ENCODE data around the gene MAPK11. TPM values are rescaled to one million over a fixed set of nuclear protein-coding genes. Genes with fewer than 3 reads are reported as not detected.

MAPK11 gene
- total RNA-seq, 2 donors from 2014 or later, result 0.33 to 0.40 TPM

GRCh38 chr22:50249341-50250248, 20.6 kb downstream of the MAPK11 start:
- H3K27ac Mint-ChIP-seq, result no peak overlapping the region

DNA sequence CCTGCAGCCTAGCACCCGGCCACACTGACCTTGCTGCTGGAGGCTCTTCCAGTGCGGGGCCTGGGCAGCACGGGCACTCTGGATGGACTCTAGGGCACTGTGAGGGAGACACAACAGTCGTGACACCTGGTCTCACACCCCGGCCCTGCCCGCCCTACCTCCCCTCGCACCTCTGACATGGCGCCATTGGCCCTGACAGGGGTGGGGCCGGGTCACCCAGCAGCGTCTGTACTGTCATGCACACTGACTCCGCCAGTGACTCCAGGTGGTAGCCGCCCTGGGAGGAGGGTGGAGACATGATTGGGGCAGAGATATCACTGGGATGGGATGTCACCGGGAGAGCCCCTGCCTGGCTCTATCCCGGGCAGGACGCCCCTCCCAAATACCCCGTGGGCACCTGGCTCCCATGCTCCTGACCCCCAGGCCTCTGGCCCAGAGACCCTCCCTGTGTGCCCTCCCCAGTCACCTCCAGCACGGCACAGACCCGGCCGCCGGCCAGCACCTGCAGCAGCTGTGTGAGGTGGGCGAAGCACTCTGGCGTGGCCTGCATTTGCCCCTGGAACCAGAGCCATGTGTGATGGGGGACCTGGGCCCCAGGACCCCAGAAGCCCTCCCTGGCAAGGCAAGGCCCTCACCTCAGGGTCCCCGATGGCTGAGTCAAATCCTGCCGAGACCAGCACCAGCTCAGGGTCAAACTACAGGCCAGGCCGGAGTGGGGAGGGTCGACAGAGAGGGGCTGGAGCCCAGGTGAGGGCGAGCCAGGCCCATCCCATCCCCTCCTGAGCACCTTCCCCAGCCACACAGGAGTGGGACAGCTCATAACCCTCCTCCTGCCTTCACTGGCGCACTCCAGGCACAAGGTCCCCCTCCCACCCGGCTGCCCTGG, 21.7 kb downstream of the MAPK11 start:
- Mint-ChIP-seq H3K9me3 (no peaks in the 10 kb centered on the region), H3K27ac (peak overlapping the region; percentile 53), H3K4me3 (no peak overlapping the region), H3K27me3 (ENCODE audit: insufficient read depth) (no peaks in the 10 kb centered on the region), H3K4me1 (peaks cover 9% of the 10 kb centered on the region), H3K36me3 (ENCODE audit: low read depth) (peaks cover 14% of the 10 kb centered on the region)
- no peak overlapping the region for H3K4me3 ChIP-seq (ENCODE audit: low read length)
- no peak overlapping the region for H3K27ac ChIP-seq (ENCODE audit: low read depth, low read length)
- no peaks in the 10 kb centered on the region for H3K9me3 ChIP-seq (ENCODE audit: control insufficient read depth, low read length)
- DNase-seq, result no peak
- TF ChIP-seq, protein P1, sequence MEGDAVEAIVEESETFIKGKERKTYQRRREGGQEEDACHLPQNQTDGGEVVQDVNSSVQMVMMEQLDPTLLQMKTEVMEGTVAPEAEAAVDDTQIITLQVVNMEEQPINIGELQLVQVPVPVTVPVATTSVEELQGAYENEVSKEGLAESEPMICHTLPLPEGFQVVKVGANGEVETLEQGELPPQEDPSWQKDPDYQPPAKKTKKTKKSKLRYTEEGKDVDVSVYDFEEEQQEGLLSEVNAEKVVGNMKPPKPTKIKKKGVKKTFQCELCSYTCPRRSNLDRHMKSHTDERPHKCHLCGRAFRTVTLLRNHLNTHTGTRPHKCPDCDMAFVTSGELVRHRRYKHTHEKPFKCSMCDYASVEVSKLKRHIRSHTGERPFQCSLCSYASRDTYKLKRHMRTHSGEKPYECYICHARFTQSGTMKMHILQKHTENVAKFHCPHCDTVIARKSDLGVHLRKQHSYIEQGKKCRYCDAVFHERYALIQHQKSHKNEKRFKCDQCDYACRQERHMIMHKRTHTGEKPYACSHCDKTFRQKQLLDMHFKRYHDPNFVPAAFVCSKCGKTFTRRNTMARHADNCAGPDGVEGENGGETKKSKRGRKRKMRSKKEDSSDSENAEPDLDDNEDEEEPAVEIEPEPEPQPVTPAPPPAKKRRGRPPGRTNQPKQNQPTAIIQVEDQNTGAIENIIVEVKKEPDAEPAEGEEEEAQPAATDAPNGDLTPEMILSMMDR (conservative IDR thresholded peaks at IDR 0.05), result no peak
- 93 to 94% methylated on average over 19 to 29 of the region's 29 CpGs for WGBS, 2 experiments (ENCODE audit: insufficient coverage in 1 of 2, insufficient read length in 1 of 2)
- peaks cover 3% of the 10 kb centered on the region for H3K4me1 ChIP-seq (ENCODE audit: control insufficient read depth, insufficient read depth, low read length)
- H3K9ac ChIP-seq (ENCODE audit: extremely low read depth, low read length, poor library complexity, severe bottlenecking), result no peak overlapping the region
- peaks cover 25% of the 10 kb centered on the region for H3K36me3 ChIP-seq (ENCODE audit: control insufficient read depth, insufficient read depth, low read length)
- no peaks in the 10 kb centered on the region for H3K27me3 ChIP-seq (ENCODE audit: control insufficient read depth, insufficient read depth, low read length, poor library complexity, severe bottlenecking)

More at GRCh38 chr22:50249341-50250248, 20.6 kb downstream of the MAPK11 start:
- H3K27me3 ChIP-seq (ENCODE audit: control insufficient read depth, insufficient read depth, low read length, poor library complexity, severe bottlenecking), result no peaks in the 10 kb centered on the region
- no peak overlapping the region for H3K27ac ChIP-seq (ENCODE audit: low read depth, low read length)
- TF ChIP-seq, protein P1 (conservative IDR thresholded peaks at IDR 0.05), result no peak
- H3K4me3 ChIP-seq (ENCODE audit: low read length), result peak overlapping the region; percentile 86
- H3K9me3 Mint-ChIP-seq, result no peaks in the 10 kb centered on the region
- peaks cover 1% of the 10 kb centered on the region for H3K4me1 Mint-ChIP-seq
- peaks cover 3% of the 10 kb centered on the region for H3K4me1 ChIP-seq (ENCODE audit: control insufficient read depth, insufficient read depth, low read length)
- H3K9me3 ChIP-seq (ENCODE audit: control insufficient read depth, low read length), result no peaks in the 10 kb centered on the region
- no peaks in the 10 kb centered on the region for H3K27me3 Mint-ChIP-seq (ENCODE audit: insufficient read depth)
- peaks cover 14% of the 10 kb centered on the region for H3K36me3 Mint-ChIP-seq (ENCODE audit: low read depth)
- H3K36me3 ChIP-seq (ENCODE audit: control insufficient read depth, insufficient read depth, low read length), result peaks cover 25% of the 10 kb centered on the region
- H3K9ac ChIP-seq (ENCODE audit: extremely low read depth, low read length, poor library complexity, severe bottlenecking), result no peak overlapping the region
- H3K4me3 Mint-ChIP-seq, result peak overlapping the region; percentile 65
- no peak for DNase-seq
- WGBS, 2 experiments (ENCODE audit: insufficient coverage in 1 of 2, insufficient read length in 1 of 2), result 94 to 95% methylated on average over 20 to 32 of the region's 32 CpGs

GRCh38 chr22:50247748-50248147, 22.4 kb downstream of the MAPK11 start:
- H3K9me3 ChIP-seq (ENCODE audit: control insufficient read depth, low read length), result no peaks in the 10 kb centered on the region
- no peaks in the 10 kb centered on the region for H3K9me3 Mint-ChIP-seq
- peaks cover 3% of the 10 kb centered on the region for H3K4me1 ChIP-seq (ENCODE audit: control insufficient read depth, insufficient read depth, low read length)
- H3K27me3 Mint-ChIP-seq (ENCODE audit: insufficient read depth), result no peaks in the 10 kb centered on the region
- no peak overlapping the region for H3K4me3 ChIP-seq (ENCODE audit: low read length)
- no peak overlapping the region for H3K27ac ChIP-seq (ENCODE audit: low read depth, low read length)
- peaks cover 11% of the 10 kb centered on the region for H3K4me1 Mint-ChIP-seq
- peaks cover 25% of the 10 kb centered on the region for H3K36me3 ChIP-seq (ENCODE audit: control insufficient read depth, insufficient read depth, low read length)
- H3K9ac ChIP-seq (ENCODE audit: extremely low read depth, low read length, poor library complexity, severe bottlenecking), result no peak overlapping the region
- WGBS, 2 experiments (ENCODE audit: insufficient coverage in 1 of 2, insufficient read length in 1 of 2), result 64 to 73% methylated on average over 14 to 16 of the region's 16 CpGs
- TF ChIP-seq, protein P1 (conservative IDR thresholded peaks at IDR 0.05), result no peak
- H3K4me3 Mint-ChIP-seq, result no peak overlapping the region
- H3K27ac Mint-ChIP-seq, result peak overlapping the region; percentile 53
- peaks cover 14% of the 10 kb centered on the region for H3K36me3 Mint-ChIP-seq (ENCODE audit: low read depth)
- peak; percentile 93 for DNase-seq
- H3K27me3 ChIP-seq (ENCODE audit: control insufficient read depth, insufficient read depth, low read length, poor library complexity, severe bottlenecking), result no peaks in the 10 kb centered on the region
